HG02623 (cell line): ENCODE data around the gene SIL1.
"Not testable (repeated sequence)": the region's sequence is repeated elsewhere in the genome, so short reads cannot be mapped to it uniquely, and the experiment has no call there.

Source experiments
- ATAC-seq: cut with Tn5 transposase; IDR thresholded peaks from one replicate; pipeline ENCODE4 v1.9.1; 2021; ENCODE audit warnings: moderate library complexity; ENCODE audit not compliant: unreplicated experiment

SIL1 gene

DNA sequence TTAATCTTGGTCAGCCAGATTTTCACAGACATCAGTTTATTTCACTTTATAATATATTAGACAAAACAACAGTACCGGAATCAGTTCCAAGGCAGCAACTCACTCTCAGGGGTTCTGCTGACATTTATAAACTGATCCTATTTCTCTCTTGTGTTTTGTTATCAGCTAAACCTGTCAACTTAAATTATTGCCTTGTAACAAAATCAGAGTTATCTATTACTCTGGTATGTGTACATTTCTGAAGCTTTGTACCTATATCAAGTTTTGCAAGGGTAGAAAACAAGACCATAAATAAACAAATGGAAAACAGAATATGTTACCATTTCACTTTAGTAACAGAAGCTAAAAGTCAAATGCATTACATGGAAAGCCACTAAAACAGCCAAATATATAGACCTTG is 122.1 kb downstream of the SIL1 start:
- no peak for ATAC-seq

DNA sequence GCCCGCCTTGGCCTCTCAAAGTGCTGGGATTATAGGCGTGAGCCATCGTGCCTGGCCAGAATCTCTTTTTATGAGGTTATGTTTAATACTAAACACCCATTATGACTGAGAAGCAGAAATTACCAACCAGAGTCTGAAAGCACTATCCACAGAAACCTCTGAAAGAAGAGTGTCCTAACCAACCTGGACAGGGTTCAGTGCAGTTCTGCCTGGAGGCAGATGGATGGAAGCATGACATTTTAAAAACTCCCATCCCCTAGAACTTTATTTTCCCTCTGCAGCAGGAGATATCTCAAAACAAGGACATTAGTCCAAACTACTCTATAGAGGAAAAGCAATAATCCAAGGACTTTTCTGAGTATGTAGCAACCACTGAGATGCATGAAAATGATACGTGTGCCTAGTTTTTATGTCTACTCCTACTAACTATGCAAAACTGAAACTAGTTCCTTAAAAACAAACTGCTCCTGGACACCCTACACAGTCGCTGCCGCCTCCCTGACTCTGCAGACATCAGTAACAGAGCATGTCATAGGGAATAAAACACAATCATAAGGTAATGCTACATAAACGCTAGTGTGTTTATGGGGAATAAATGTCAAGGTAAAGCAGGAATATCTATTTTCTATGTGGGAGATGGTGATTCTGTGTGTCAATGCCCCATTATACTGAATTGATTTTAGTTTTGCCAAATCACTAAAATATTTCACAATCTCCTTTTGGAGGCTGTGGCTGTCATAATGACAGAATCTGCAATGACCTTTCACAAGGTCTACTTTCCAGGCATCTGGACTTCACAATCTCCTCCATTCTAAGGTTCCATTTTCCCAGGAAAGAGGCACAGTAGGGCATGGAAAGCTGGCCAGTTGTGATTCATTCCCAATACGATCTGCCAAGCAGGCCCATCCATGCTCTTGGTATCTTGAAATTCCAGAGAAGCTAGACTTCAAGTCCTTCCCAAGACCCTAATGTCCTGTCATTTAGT is 122.8 kb downstream of the SIL1 start:
- ATAC-seq = no peak

DNA sequence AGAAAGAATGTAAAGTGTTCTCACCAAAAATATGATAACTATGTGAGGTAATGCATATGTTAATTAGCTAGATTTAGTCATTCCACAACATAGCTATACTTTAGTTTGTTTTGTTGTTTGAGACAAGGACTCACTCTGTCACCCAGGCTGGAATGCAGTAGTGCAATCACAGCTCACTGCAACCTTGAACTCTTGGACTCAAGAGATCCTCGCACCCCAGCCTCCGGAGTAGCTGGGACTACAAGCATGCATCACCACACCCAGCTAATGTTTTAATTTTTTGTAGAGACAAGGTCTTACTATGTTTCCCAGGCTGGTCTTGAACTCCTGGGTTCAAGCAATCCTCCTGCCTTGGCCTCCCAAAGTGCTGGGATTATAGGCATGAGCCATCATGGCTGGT is 124.2 kb downstream of the SIL1 start:
- not testable (repeated sequence) for ATAC-seq

DNA sequence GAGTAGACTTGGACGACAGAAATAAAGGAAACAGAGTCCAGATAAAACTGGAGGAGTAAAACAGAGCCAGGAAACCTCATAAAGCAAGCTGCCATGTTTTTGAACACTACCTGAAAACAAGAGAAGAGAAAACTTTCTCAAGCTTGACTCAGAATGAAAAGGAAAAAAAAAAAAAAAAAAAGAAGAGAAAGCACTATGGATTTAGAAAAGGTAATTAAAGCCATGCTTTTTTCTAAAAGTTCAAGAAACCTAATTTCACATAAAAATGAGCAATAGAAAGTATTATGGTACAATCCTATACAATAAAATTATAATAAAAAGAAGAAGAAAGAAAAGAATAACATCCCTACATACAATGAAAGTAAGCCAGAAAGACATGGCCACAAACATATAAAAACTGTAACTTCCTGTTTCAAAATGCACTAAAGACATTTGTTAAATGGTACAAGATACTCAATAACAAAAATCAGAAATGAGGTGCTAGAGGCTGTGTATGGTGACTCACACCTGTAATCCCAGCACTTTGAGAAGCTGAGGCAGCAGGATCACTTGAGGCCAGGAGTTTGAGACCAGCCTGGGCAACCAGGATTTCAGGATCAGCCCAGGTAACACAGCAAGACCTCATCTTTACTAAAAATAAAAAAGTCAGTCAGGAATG is 129.5 kb downstream of the SIL1 start:
- no peak for ATAC-seq

DNA sequence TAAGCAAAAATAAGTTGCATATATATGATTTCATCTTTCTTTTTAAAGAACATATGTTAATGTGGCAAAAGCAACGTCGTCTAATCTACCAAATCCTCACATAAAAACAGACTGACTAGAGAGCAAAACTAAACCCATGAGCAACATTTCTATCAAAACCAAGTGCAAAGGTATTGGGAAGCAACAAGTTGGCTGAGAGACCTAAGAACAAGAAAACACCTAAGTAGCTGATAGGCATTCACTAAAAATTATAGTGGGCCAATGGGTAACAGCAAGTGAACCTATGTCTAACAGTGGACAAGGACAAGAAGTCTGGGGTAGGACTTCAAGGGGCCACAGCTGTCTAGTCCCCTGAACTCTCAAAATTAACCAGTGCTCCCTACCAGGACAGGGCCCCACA is 130.1 kb downstream of the SIL1 start:
- no peak for ATAC-seq

DNA sequence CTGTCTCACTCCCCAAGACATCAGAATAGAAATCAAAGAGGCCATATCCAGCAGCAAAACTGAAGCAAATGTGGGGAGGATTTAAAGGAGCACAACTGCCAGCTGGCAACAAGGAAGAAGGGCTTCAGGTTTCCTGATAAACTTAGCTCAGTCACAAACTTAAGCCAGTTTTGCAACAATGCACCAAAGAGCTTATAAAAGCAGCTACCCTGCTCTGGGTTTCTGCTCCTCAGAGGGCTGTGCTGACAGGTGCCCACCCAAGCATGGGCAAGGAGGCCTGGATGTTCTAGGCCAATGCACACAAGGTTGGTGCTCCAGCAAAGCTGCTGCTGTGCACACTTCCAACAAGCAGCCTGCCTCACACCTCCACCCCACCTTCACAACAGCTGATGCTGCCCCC is 132.9 kb downstream of the SIL1 start:
- no peak for ATAC-seq

DNA sequence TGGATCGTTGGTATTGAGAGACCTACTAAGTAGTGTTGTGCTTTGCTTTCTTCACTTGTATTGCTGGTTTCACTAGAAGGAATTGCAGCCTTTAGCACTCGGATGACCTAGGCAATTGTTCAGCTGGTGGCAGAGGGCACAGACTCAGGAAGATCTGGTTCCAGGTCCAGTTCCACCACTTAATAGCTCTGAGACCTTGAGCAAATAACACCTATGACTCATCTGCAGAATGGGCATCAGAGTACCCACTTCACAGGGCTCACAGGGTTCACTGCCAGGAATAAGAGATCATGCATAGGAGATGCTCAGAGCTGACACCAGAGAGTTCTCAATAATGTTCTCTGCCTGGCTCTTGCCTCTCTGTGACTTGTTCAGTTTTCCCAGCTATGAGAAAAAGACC is 133.6 kb downstream of the SIL1 start:
- no peak for ATAC-seq

DNA sequence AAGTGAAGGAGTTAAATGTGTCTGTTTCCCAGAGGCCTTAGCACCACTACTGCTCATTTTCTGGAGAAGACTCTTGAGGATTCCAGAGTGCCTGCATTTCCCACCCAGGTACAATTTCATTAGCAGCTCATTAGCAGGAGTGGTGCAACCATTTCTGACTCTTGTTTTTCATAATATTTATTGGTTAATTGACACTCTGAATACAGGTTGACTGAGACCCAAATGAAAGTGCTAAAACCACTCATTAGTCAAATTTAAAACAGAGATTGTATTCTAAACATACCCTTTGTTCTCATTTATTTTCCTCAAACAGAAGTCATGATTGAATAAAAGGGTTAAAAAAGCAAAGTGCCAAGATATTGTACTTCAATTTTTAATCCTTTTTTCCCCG is 134.5 kb downstream of the SIL1 start:
- no peak for ATAC-seq

DNA sequence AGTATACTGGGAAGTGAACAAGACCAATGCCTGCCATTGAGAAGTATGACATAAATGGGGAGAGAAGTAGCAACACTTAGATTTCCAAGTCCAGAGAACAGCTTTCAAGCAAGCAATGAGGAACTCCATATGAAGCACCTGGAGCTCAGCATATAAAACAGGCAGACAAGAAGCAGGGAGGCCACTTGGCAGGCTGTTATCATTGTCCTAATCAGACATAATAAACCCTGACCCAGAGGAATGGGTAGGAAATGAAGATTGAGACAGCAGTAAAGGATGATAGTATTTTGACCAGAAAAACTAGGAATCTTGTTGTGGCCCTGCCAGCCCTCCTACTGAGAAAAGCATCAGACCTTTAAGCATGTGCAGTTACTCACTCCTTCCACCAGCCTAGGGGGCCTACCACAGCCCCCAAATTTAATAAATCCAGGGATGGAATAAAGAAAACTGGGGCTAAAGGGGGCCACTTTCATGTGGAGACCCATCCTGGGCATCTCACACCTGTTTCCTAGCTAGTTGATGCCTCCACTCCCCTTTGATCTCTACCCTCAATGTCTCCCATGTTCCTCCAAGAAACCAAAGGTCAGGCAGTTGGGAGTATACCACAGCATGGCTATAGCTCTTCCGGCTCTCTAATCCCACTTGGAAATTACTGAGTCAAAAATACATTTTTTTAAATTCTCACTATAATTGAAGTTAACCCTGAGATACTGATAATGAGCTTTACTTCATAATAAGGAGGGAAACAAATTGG is 135.1 kb downstream of the SIL1 start:
- ATAC-seq = no peak

DNA sequence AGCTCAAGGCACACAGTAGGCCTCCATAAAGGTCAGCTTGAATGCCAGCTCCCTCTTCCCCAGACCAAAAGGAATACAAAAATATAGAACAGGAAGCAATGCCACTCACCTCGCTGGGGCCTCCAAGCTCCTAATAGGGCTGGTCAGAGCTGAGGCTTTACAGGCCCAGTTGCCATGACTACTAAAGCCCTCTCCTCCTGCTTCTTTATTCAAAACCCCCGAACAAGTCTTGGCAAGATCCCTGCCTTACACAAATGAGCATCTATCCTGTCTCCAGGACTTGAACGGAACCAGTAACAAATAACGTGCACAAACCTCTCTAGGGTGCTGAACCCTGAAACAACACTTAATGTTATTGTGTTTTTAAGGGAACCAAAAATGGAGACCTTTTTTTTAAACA is 136.3 kb downstream of the SIL1 start:
- ATAC-seq = no peak

DNA sequence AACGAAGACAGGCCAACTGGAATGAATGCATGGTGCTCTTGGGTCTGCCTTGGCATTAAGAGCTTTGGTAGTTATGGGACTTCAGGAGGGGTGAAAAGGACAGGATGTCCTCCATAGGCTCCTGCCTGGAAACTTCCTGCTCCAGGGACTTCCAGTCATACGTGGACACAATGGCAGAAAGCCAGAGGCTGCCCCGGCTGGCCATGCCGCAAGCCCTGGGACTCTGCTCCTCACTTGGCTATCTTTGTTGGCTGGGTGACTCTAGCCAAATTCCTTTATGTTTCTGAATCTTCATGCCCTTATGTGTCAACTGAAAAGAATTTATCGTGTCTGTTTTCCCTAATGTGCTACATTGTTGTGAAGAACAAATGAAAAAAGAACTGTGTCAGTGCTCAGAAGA is 136.9 kb downstream of the SIL1 start:
- ATAC-seq = no peak

DNA sequence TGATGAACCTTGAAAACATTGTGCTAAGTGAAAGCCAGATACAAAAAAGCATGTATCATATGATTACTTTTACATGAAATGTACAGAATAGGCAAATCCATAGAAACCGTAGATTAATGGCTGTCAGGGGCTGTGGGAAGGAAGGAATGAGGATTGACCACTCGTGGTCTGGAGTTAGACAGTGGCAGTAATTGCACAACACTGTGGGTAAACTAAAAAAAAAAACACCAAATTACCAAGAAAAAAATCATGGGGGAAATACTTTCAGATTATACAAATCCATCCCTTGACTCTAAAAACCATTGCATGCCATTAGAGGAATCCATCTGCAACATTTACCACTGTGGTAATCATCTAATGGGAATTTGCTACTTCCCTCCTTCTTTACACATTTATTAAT is 140.0 kb downstream of the SIL1 start:
- no peak for ATAC-seq

DNA sequence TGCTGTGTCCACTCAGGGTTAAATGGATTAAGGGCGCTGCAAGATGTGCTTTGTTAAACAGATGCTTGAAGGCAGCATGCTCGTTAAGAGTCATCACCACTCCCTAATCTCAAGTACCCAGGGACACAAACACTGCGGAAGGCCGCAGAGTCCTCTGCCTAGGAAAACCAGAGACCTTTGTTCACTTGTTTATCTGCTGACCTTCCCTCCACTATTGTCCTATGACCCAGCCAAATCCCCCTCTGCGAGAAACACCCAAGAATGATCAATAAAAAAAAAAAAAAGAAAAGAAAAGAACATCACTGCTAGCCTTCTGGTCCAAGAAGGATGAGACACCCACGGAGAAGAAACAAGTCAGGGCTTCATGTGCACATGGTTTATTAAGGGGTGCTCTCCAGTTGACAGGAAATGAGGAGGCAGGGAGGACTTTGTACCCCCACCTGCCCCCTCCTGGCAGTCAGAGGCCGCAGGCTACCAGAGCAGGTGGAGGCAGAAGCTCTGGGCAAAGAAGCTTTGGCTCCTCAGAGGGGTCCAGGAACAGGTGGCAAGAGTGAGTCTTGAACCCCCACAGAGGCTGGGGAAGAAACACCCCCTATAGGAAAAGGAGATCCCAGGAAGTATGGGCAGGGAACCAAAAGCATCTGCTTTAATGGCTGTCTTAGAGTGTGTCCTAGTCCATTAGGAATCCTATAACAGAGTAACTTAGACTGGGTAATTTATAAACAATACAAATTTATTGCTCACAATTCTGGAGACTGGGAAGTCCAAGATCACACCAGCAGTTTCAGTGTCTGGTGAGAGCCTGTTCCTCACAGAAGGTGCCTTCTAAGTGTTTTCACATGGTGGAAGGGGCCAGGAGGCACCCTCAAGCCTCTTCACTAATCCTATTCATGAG is 140.9 kb downstream of the SIL1 start:
- not testable (repeated sequence) for ATAC-seq

DNA sequence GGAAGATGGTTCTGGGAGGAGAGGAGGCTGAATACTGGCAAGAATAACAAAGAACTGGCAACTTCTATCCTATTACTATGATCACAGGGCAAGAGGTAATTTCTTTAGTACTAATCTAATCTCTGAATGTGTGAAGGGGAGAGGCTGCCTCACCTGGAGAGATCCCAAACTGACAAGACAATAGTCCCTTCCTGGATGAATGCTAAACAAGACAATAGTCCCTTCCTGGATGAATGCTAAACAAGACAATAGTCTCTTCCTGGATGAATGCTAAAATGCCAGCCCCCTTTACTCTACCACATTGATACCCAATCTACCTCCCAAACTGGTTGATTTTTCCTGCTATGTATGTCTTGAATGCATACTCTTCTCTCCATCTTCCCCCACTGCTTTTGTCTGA is 145.2 kb downstream of the SIL1 start:
- ATAC-seq = no peak

DNA sequence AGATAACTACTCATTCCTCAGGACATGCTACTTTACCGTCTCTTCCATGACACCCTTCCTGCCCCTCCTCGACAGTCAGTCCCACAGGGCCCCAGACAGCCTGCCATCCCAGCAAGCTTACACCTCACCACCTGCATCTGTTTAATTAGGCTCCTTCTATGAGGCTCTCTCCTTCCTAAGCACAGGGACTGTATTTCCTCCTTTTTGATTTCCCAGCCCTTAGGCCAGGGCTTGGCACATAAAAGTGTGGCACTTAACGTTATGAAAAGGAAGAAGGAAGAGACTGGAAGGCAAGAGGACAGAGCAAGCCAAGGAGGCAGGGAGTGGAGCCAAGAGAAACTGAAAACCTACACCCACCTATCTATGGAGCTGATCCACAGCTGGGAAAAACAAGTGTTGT is 146.8 kb downstream of the SIL1 start:
- ATAC-seq = no peak

DNA sequence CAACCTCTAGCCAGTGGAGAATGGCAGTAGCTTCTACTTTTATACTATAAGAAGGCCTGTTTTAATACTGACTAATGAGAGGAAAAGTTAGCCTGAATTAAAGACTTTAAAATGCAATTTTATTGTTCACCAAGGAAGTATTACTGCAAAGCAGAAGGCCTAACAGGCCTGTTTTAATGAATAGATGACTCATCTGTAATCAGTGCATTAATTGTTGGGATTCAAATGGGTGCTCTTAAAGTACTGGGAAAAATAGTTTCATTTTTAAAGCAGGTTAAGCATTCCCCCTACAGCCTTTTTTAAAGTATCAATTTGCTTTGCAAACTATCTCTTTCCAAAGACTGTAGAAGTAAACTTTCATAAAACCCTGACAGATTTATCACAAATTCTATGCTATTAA is 147.7 kb downstream of the SIL1 start:
- ATAC-seq = no peak

DNA sequence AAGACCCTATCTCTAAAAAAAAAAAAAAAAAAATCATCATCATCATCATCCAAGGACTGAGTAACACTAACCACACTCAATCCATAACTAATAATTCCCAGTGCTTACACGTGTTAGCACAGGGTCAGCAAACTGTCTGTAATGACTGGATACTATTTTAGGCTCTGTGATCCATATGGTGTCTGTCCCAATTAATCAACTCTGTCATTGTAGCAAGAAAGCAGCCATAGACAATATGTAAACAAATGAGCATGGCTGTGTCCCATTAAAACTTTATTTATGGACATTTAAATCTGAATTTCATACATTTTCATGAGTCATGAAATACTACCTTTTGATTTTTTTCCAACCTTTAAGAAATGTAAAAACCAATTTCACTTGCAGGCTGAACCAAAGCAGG is 148.4 kb downstream of the SIL1 start:
- ATAC-seq = no peak

DNA sequence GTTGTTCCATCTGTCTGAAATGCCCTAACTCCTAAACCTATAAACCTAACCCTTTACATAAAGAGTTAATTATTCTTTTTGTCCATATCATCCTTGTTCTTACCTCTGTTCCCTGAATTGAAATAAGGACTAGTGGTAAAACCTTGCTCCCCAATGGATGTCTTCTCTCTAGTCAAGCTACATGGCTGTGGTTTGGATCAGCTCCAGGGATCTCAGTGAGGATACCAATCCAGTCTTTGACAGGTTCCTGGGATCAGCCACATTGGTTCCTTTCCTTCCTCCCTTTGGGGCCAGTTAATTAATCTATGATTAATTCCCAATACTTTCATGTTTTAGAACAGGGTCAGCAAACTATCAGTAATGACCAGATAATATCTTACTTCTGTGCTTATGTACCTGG is 151.6 kb downstream of the SIL1 start:
- ATAC-seq = no peak

DNA sequence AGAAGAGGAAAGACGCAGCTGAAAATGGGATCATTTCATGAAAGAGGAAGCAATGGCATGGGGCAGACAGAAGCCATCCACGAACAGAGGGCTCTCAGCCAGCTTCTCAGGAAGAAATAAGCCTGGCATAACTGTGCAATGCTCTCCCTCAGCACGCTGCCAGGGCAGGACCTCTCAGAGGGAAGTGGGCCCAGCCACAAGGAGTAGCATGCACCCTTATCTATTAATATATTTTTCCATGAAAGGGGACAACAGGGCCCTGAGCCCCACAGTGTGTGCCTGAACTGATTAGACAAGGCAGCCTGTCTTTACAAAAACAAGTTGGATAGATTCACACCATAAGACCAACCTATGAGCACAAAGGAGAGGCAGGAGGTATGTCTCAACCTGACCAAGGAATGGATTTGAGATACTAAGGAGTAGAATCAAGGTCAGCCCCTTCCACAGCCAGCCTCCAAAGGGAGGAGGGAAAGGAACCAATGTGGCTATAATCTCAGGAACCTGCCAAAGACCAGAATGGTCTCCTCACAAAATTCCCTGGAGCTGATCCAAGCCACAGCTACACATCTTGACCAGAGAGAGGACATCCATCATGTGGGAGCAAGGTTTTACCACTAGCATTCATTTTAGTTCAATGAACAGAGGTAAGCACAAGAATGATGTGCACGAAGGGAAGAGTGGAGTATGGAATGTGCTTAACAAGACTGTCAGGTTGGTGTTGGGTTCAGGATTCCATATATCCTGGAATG is 154.8 kb downstream of the SIL1 start:
- no peak for ATAC-seq

DNA sequence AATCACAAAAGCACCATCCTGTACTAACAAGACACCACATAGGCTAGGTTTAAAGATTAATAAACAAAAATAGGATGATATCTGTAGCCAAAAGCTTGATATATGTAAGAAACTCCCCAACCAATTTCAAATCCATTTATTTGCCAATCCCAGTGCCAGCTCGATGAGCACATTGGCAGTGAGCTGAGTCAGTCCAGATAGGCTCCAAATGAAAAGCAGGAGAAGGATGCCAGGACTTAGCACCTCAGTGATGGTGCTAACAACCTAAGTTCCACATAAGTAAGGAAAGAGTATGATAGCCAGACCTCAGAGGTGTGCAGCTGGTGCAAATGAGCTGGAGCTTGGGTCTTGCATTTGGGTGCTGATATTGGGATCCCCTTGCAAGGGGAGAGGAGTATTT is 158.1 kb downstream of the SIL1 start:
- ATAC-seq = no peak
